NT2/D1 (cell line): Measurements from ENCODE around the gene DOK3.

Experiments
- DNase-seq: peaks from one replicate; pipeline ENCODE4 v3.0.0-alpha.2; 2011; ENCODE audit warnings: low read depth, low spot score
- H3K27me3 ChIP-seq: 2 replicates; pipeline ENCODE4 v1.6.0; 2011; ENCODE audit warnings: mild to moderate bottlenecking; ENCODE audit not compliant: insufficient read length, insufficient read depth
- H3K36me3 ChIP-seq: 2 replicates; pipeline ENCODE4 v1.6.1; 2011; ENCODE audit warnings: mild to moderate bottlenecking, low read length, mixed read lengths; ENCODE audit not compliant: insufficient read depth, insufficient read length
- H3K4me1 ChIP-seq: 2 replicates; pipeline ENCODE4 v1.5.1; 2011; ENCODE audit not compliant: insufficient read depth, insufficient read length
- H3K4me3 ChIP-seq: 2 replicates; pipeline ENCODE4 v1.5.1; 2011; ENCODE audit warnings: low read depth; ENCODE audit not compliant: insufficient read length
- H3K9ac ChIP-seq: 2 replicates; pipeline ENCODE4 v1.6.0; 2011; ENCODE audit warnings: low read depth; ENCODE audit not compliant: insufficient read length
- H3K9me3 ChIP-seq: 2 replicates; pipeline ENCODE4 v1.5.1; 2011; ENCODE audit warnings: mild to moderate bottlenecking, low read length; ENCODE audit not compliant: insufficient read depth
- SUZ12 ChIP-seq: IDR thresholded peaks from 2 replicates; pipeline ENCODE4 v1.6.1; 2011; ENCODE audit not compliant: insufficient read length, insufficient read depth; ENCODE audit errors: extremely low read depth
- YY1 ChIP-seq: IDR thresholded peaks from 2 replicates; pipeline ENCODE4 v1.6.1; 2011; ENCODE audit not compliant: insufficient read length, insufficient read depth
- ZNF274 ChIP-seq: IDR thresholded peaks from 2 replicates; pipeline ENCODE4 v1.6.1; 2011; ENCODE audit warnings: mild to moderate bottlenecking, low read depth, low read length

DOK3 gene

GRCh38 chr5:177509381-177509951, at the start of gene DOK3:
Gene DOK3, minus strand, starts transcription at chr5:177509826. Its CDS starts 286 bp downstream, at chr5:177509540.
- H3K4me3 ChIP-seq: no peak within 1 kb of the TSS
- TF ChIP-seq SUZ12: no peak
- TF ChIP-seq ZNF274: no peak
- no peak for TF ChIP-seq YY1
- no peaks in the 10 kb centered on the region for H3K27me3 ChIP-seq
- H3K36me3 ChIP-seq: peaks cover 89% of the 10 kb centered on the region
- peak within 1 kb of the TSS; percentile 43 for H3K9ac ChIP-seq
- peaks cover 21% of the 10 kb centered on the region for H3K4me1 ChIP-seq
- no peaks in the 10 kb centered on the region for H3K9me3 ChIP-seq
- no peak for DNase-seq

- peaks cover 9% of the 10 kb centered on the region for H3K4me1 ChIP-seq
- H3K9ac ChIP-seq: no peak overlapping the region
- H3K4me3 ChIP-seq: no peak overlapping the region
- no peak for TF ChIP-seq YY1
- TF ChIP-seq SUZ12: no peak
- no peak for TF ChIP-seq ZNF274
- DNase-seq: no peak
- peaks cover 13% of the 10 kb centered on the region; the same call in 1 of the 2 replicates for H3K9me3 ChIP-seq
- H3K27me3 ChIP-seq: no peaks in the 10 kb centered on the region
- H3K36me3 ChIP-seq: peaks cover 5% of the 10 kb centered on the region
Observed at GRCh38 chr5:177557796-177558195, 48.2 kb upstream of the DOK3 start.

GRCh38 chr5:177557041-177557647, 47.5 kb upstream of the DOK3 start:
- Histone ChIP-seq H3K27me3 (no peaks in the 10 kb centered on the region), H3K4me1 (peaks cover 11% of the 10 kb centered on the region), H3K36me3 (peaks cover 11% of the 10 kb centered on the region), H3K4me3 (no peak overlapping the region), H3K9me3 (peaks cover 8% of the 10 kb centered on the region; the same call in 1 of the 2 replicates), H3K9ac (no peak overlapping the region)
- DNase-seq: no peak
- TF ChIP-seq SUZ12: no peak
- no peak for TF ChIP-seq ZNF274
- TF ChIP-seq YY1: no peak

- no peak for TF ChIP-seq SUZ12
- TF ChIP-seq YY1: no peak
- TF ChIP-seq ZNF274: no peak
- Histone ChIP-seq H3K4me1 (peaks cover 11% of the 10 kb centered on the region), H3K27me3 (no peaks in the 10 kb centered on the region), H3K9me3 (no peaks in the 10 kb centered on the region; the same call in 1 of the 2 replicates), H3K4me3 (no peak overlapping the region), H3K36me3 (peaks cover 26% of the 10 kb centered on the region), H3K9ac (peak overlapping the region; percentile 36)
- DNase-seq: no peak
Observed at GRCh38 chr5:177555665-177556064, 46.0 kb upstream of the DOK3 start.

- TF ChIP-seq ZNF274: no peak
- TF ChIP-seq YY1: no peak
- no peak for TF ChIP-seq SUZ12
Observed at GRCh38 chr5:177555228-177555627, 45.6 kb upstream of the DOK3 start.

GRCh38 chr5:177554474-177555111, 45.0 kb upstream of the DOK3 start, which contains the start of gene FAM193B:
Gene FAM193B, minus strand, starts transcription at chr5:177554563. Its CDS starts 105 bp downstream, at chr5:177554458.
- no peaks in the 10 kb centered on the region for H3K9me3 ChIP-seq
- TF ChIP-seq YY1 (peak; percentile 97), ZNF274 (no peak), SUZ12 (no peak)
- H3K4me1 ChIP-seq: peaks cover 11% of the 10 kb centered on the region
- peak within 1 kb of the TSS; percentile 96 for H3K9ac ChIP-seq
- H3K27me3 ChIP-seq: no peaks in the 10 kb centered on the region
- DNase-seq: peak; percentile 91
- peaks cover 37% of the 10 kb centered on the region for H3K36me3 ChIP-seq
- H3K4me3 ChIP-seq: peak within 1 kb of the TSS; percentile 91

More at GRCh38 chr5:177555228-177555627, 45.6 kb upstream of the DOK3 start:
- Histone ChIP-seq H3K9me3 (no peaks in the 10 kb centered on the region), H3K4me3 (no peak overlapping the region), H3K9ac (no peak overlapping the region), H3K27me3 (no peaks in the 10 kb centered on the region), H3K36me3 (peaks cover 31% of the 10 kb centered on the region), H3K4me1 (peaks cover 11% of the 10 kb centered on the region)
- no peak for DNase-seq
